Upper lobe of right lung (tissue), 1 donor: ENCODE measurements around the gene DACH1. TPM values are rescaled to one million over a fixed set of nuclear protein-coding genes. Genes with fewer than 3 reads are reported as not detected.

Source experiments
- ATAC-seq: fragments of 200-7000 bp; cut with Tn5 transposase; one replicate; pipeline ENCODE4 v1.9.1; 2020; ENCODE audit warnings: mild to moderate bottlenecking, moderate library complexity
- DNase-seq: peaks from one replicate; pipeline ENCODE4 v3.0.0-alpha.2; 2020
- H3K27ac ChIP-seq: fragments of 200-600 bp; one replicate; pipeline ENCODE4 v1.8.0; 2022
- H3K27me3 ChIP-seq: fragments of 200-600 bp; one replicate; pipeline ENCODE4 v1.8.0; 2022; ENCODE audit warnings: mild to moderate bottlenecking
- H3K36me3 ChIP-seq: fragments of 200-600 bp; one replicate; pipeline ENCODE4 v1.8.0; 2022
- H3K4me1 ChIP-seq: fragments of 200-600 bp; one replicate; pipeline ENCODE4 v1.8.0; 2022
- H3K4me3 ChIP-seq: fragments of 200-600 bp; one replicate; pipeline ENCODE4 v1.8.0; 2022; ENCODE audit warnings: mild to moderate bottlenecking
- H3K9me3 ChIP-seq: fragments of 200-600 bp; one replicate; pipeline ENCODE4 v1.8.0; 2022
- CTCF ChIP-seq: fragments of 200-600 bp; IDR thresholded peaks from one replicate; pipeline ENCODE4 v1.8.0; 2022; ENCODE audit warnings: antibody characterized with exemption
- intact Hi-C: fragments of 100-400 bp; cut with DNase I; formaldehyde crosslinking; loops from one replicate; pipeline ENCODE4 v1.11.0; 2022
- total RNA-seq: library from RNA; stranded (reverse); fragmentation: NEBNext Ultra II Directional; extraction: Animal tissue kit (Norgen Biotek cat#: 25700); gene quantifications from one replicate; pipeline ENCODE4 v1.2.1, GENCODE V29; 2021
- donor health status: DM: no; HTN: yes; CAD: no; lungs with severe emphysema.

Gene DACH1
- total RNA-seq, 1 donor from 2014 or later, result 11.5 TPM

GRCh38 chr13:71702253-71702652 is 164.8 kb downstream of the DACH1 start:
- ATAC-seq (no peak), DNase-seq (no peak)
- H3K27me3 ChIP-seq, result no peaks in the 10 kb centered on the region
- no peaks in the 10 kb centered on the region for H3K4me1 ChIP-seq
- no peaks in the 10 kb centered on the region for H3K36me3 ChIP-seq
- TF ChIP-seq CTCF, result no peak
- no peak overlapping the region for H3K27ac ChIP-seq
- intact Hi-C loops, result no loop called here
- no peaks in the 10 kb centered on the region for H3K9me3 ChIP-seq
- H3K4me3 ChIP-seq, result no peak overlapping the region

GRCh38 chr13:71701741-71702140 is 165.3 kb downstream of the DACH1 start:
- Histone ChIP-seq H3K4me1 (no peaks in the 10 kb centered on the region), H3K27me3 (no peaks in the 10 kb centered on the region), H3K9me3 (no peaks in the 10 kb centered on the region), H3K4me3 (no peak overlapping the region), H3K36me3 (no peaks in the 10 kb centered on the region), H3K27ac (no peak overlapping the region)
- intact Hi-C loops, result no loop called here
- TF ChIP-seq CTCF, result no peak
- ATAC-seq (no peak), DNase-seq (no peak)

- intact Hi-C loops, result no loop called here
- Histone ChIP-seq H3K4me3 (no peak overlapping the region), H3K36me3 (no peaks in the 10 kb centered on the region), H3K27me3 (no peaks in the 10 kb centered on the region), H3K4me1 (no peaks in the 10 kb centered on the region), H3K27ac (no peak overlapping the region), H3K9me3 (no peaks in the 10 kb centered on the region)
- no peak for ATAC-seq
- no peak for TF ChIP-seq CTCF
- DNase-seq, result no peak
These were observed 167.7 kb downstream of the DACH1 start for GRCh38 chr13:71699342-71699741.

GRCh38 chr13:71695662-71696061 is 171.3 kb downstream of the DACH1 start:
- intact Hi-C loops, result no loop called here
- no peak for TF ChIP-seq CTCF
- H3K36me3 ChIP-seq, result no peaks in the 10 kb centered on the region

GRCh38 chr13:71685072-71685471 is 181.9 kb downstream of the DACH1 start:
- Histone ChIP-seq H3K27ac (no peak overlapping the region), H3K27me3 (no peaks in the 10 kb centered on the region), H3K36me3 (no peaks in the 10 kb centered on the region), H3K4me1 (no peaks in the 10 kb centered on the region), H3K9me3 (no peaks in the 10 kb centered on the region), H3K4me3 (no peak overlapping the region)
- intact Hi-C loops, result no loop called here
- TF ChIP-seq CTCF, result no peak
- ATAC-seq (no peak), DNase-seq (no peak)

More at GRCh38 chr13:71695662-71696061, 171.3 kb downstream of the DACH1 start:
- ATAC-seq (no peak), DNase-seq (no peak)
- no peaks in the 10 kb centered on the region for H3K4me1 ChIP-seq
- H3K27ac ChIP-seq, result no peak overlapping the region
- H3K9me3 ChIP-seq, result no peaks in the 10 kb centered on the region
- H3K4me3 ChIP-seq, result no peak overlapping the region
- H3K27me3 ChIP-seq, result no peaks in the 10 kb centered on the region
